ENCODE data around the gene C2orf68.

DNA sequence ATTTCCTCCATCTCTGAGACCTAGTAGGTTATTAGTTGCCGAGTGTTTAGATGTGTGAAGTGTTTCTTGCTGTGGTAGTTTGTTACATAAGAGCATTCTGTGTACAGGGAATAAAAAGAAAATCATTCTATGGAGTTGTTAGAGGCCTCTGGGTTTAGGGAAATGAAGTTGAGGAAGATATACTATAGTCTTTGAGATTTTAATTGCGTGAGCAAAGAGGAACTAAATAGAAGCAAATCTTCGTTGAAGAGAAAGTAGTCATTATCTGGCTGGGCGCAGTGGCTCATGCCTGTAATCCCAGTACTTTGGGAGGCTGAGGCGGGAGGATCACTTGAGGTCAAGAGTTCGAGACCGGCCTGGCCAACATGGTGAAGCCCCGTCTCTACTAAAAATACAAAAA, 23.1 kb upstream of the C2orf68 start:
- TF ChIP-seq, protein P1, sequence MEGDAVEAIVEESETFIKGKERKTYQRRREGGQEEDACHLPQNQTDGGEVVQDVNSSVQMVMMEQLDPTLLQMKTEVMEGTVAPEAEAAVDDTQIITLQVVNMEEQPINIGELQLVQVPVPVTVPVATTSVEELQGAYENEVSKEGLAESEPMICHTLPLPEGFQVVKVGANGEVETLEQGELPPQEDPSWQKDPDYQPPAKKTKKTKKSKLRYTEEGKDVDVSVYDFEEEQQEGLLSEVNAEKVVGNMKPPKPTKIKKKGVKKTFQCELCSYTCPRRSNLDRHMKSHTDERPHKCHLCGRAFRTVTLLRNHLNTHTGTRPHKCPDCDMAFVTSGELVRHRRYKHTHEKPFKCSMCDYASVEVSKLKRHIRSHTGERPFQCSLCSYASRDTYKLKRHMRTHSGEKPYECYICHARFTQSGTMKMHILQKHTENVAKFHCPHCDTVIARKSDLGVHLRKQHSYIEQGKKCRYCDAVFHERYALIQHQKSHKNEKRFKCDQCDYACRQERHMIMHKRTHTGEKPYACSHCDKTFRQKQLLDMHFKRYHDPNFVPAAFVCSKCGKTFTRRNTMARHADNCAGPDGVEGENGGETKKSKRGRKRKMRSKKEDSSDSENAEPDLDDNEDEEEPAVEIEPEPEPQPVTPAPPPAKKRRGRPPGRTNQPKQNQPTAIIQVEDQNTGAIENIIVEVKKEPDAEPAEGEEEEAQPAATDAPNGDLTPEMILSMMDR (IDR thresholded peaks at IDR 0.05): no peak
- TF ChIP-seq EP300 (IDR thresholded peaks at IDR 0.05) (no peak), POLR2A (IDR thresholded peaks at IDR 0.05) (no peak)

All from tibial nerve (tissue), 4 donors.